IMR-90 (cell line): ENCODE results near the gene FGF21. TPM values are rescaled to one million over a fixed set of nuclear protein-coding genes. Genes with fewer than 3 reads are reported as not detected.
A peak's percentile ranks its signal among the peaks of the same experiment; 100 is the strongest.

Experiments
- ATAC-seq: fragments of 200-7000 bp; cut with Tn5 transposase; 2 replicates; pipeline ENCODE4 v1.9.1; 2020; ENCODE audit warnings: low read depth, mild to moderate bottlenecking, moderate library complexity
- BruUV-seq: library from RNA; stranded (reverse); fragments of 400-500 nt; replicated peaks from 2 replicates; lab custom pipeline; 2021; lab: Mats Ljungman, UMichigan
- CTCF ChIA-PET: fragments of 300-600 bp; formaldehyde crosslinking; extraction: SDS; loops from one replicate; lab custom pipeline; 2021; ENCODE audit warnings: antibody characterized with exemption; lab: Yijun Ruan, JAX
- POLR2A ChIA-PET: fragments of 300-600 bp; sonication (Branson Sonifier 250); formaldehyde crosslinking; loops from one replicate; lab custom pipeline; 2022; ENCODE audit warnings: antibody characterized with exemption; ENCODE audit not compliant: unreplicated experiment; lab: Charles Lee
- DNase-seq: peaks from one replicate; pipeline ENCODE4 v3.0.0; 2013
- H2AFZ ChIP-seq: replicated peaks from 2 replicates; pipeline ENCODE3; 2013; ENCODE audit warnings: low read length, mild to moderate bottlenecking; ENCODE audit not compliant: poor library complexity
- H2AK5ac ChIP-seq: 2 replicates; pipeline ENCODE4 v1.6.1; 2013; ENCODE audit warnings: low read depth, low read length, inconsistent platforms
- H2AK9ac ChIP-seq: replicated peaks from 2 replicates; pipeline ENCODE3; 2013; ENCODE audit warnings: mild to moderate bottlenecking, low read depth, low read length, moderate library complexity; ENCODE audit not compliant: poor library complexity
- H2BK120ac ChIP-seq: 2 replicates; pipeline ENCODE4 v1.6.1; 2013; ENCODE audit warnings: low read depth, low read length, inconsistent platforms
- H2BK15ac ChIP-seq: 3 replicates; pipeline ENCODE4 v1.6.1; 2013; ENCODE audit warnings: low read depth, low read length, inconsistent platforms
- H2BK20ac ChIP-seq: 2 replicates; pipeline ENCODE4 v1.6.1; 2013; ENCODE audit warnings: low read depth, mild to moderate bottlenecking, inconsistent platforms, low read length, moderate library complexity
- H2BK5ac ChIP-seq: 2 replicates; pipeline ENCODE4 v1.6.1; 2013; ENCODE audit warnings: mild to moderate bottlenecking, low read depth, low read length, inconsistent platforms; ENCODE audit not compliant: poor library complexity, severe bottlenecking
- H3K14ac ChIP-seq: replicated peaks from 2 replicates; pipeline ENCODE4 v1.6.1; 2013; ENCODE audit warnings: low read depth, low read length, inconsistent platforms
- H3K18ac ChIP-seq: 2 replicates; pipeline ENCODE4 v1.6.1; 2013; ENCODE audit warnings: low read depth, low read length, control low read depth
- H3K23ac ChIP-seq: 2 replicates; pipeline ENCODE4 v1.6.1; 2013; ENCODE audit warnings: low read depth, low read length, inconsistent platforms
- H3K27ac ChIP-seq: 2 replicates; pipeline ENCODE4 v1.5.1; 2013; ENCODE audit warnings: mild to moderate bottlenecking, control low read depth, low read length; ENCODE audit not compliant: insufficient read depth
- H3K27me3 ChIP-seq: 2 replicates; pipeline ENCODE4 v1.6.1; 2013; ENCODE audit warnings: low read length; ENCODE audit not compliant: control insufficient read depth, insufficient read depth
- H3K36me3 ChIP-seq: 2 replicates; pipeline ENCODE4 v1.6.1; 2013; ENCODE audit warnings: low read length, mixed read lengths; ENCODE audit not compliant: control insufficient read depth, insufficient read depth
- H3K4ac ChIP-seq: 2 replicates; pipeline ENCODE4 v1.6.1; 2013; ENCODE audit warnings: low read depth, low read length, inconsistent platforms
- H3K4me1 ChIP-seq: 2 replicates; pipeline ENCODE4 v1.6.1; 2013; ENCODE audit warnings: low read length, mixed read lengths; ENCODE audit not compliant: control insufficient read depth, insufficient read depth
- H3K4me2 ChIP-seq: 2 replicates; pipeline ENCODE4 v1.6.1; 2013; ENCODE audit warnings: low read depth, mild to moderate bottlenecking, control low read depth, low read length, moderate library complexity
- H3K4me3 ChIP-seq: 2 replicates; pipeline ENCODE4 v1.5.1; 2013; ENCODE audit warnings: low read depth, mild to moderate bottlenecking, control low read depth, low read length, moderate library complexity; ENCODE audit not compliant: insufficient read depth
- H3K56ac ChIP-seq: 2 replicates; pipeline ENCODE4 v1.6.1; 2013; ENCODE audit warnings: low read length, inconsistent platforms; ENCODE audit not compliant: insufficient read depth; ENCODE audit errors: extremely low read depth
- H3K79me1 ChIP-seq, 2 experiments: 2 replicates each; pipeline ENCODE4 v1.6.1; 2013; ENCODE audit warnings: low read length in 2 of 2, inconsistent platforms in 1 of 2, low read depth in 1 of 2
- H3K9ac ChIP-seq: 2 replicates; pipeline ENCODE4 v1.6.1; 2013; ENCODE audit warnings: low read depth, low read length, control low read depth
- H3K9me1 ChIP-seq: 2 replicates; pipeline ENCODE4 v1.6.1; 2013; ENCODE audit warnings: low read length, inconsistent platforms; ENCODE audit not compliant: insufficient read depth
- H3K9me3 ChIP-seq: 2 replicates; pipeline ENCODE4 v1.6.1; 2013; ENCODE audit warnings: low read length; ENCODE audit not compliant: control insufficient read depth, insufficient read depth
- H4K20me1 ChIP-seq: 2 replicates; pipeline ENCODE4 v1.6.1; 2013; ENCODE audit warnings: low read length, inconsistent platforms; ENCODE audit not compliant: insufficient read depth
- H4K5ac ChIP-seq: 2 replicates; pipeline ENCODE4 v1.6.1; 2013; ENCODE audit warnings: mild to moderate bottlenecking, low read depth, low read length, control low read depth
- H4K8ac ChIP-seq, 2 experiments: 2 replicates each; pipeline ENCODE4 v1.6.1; 2013; ENCODE audit warnings: low read depth in 2 of 2, low read length in 2 of 2, control low read depth in 1 of 2, inconsistent platforms in 1 of 2
- H4K91ac ChIP-seq: 2 replicates; pipeline ENCODE4 v1.6.1; 2013; ENCODE audit warnings: low read depth, low read length, inconsistent platforms; ENCODE audit not compliant: insufficient read depth
- CEBPB ChIP-seq: IDR thresholded peaks from 2 replicates; pipeline ENCODE4 v1.6.1; 2012; ENCODE audit warnings: low read depth, low read length, improper control_type of control experiment
- CHD1 ChIP-seq: IDR thresholded peaks from 2 replicates; pipeline ENCODE4 v1.6.1; 2012; ENCODE audit warnings: low read depth, low read length, improper control_type of control experiment
- MAFK ChIP-seq: IDR thresholded peaks from 2 replicates; pipeline ENCODE4 v1.6.1; 2012; ENCODE audit warnings: low read depth, low read length, improper control_type of control experiment
- NFE2L2 ChIP-seq: fragments of 150-350 bp; IDR thresholded peaks from 2 replicates; pipeline ENCODE4 v1.6.1; 2016; ENCODE audit warnings: low read depth, mild to moderate bottlenecking, low read length
- RFX5 ChIP-seq: IDR thresholded peaks from 2 replicates; pipeline ENCODE4 v1.8.0; 2012; ENCODE audit warnings: low read depth, mild to moderate bottlenecking, low read length, moderate library complexity
- SMC3 ChIP-seq: fragments of 150-350 bp; IDR thresholded peaks from 2 replicates; pipeline ENCODE4 v1.6.1; 2016; ENCODE audit warnings: low read depth, mild to moderate bottlenecking, antibody characterized with exemption, low read length, moderate library complexity
- WGBS, 2 experiments: methylation state at CpG; one replicate each; pipeline versions ENCODE4 v1.1.5 to v1.1.7; 2013; ENCODE audit warnings: missing lambda C conversion rate in 2 of 2; ENCODE audit not compliant: insufficient read length in 1 of 2; ENCODE audit errors: extremely low coverage in 2 of 2; 5-methylcytosine and 5-hydroxymethylcytosine counted together
- dilution Hi-C: fragments of 300-500 bp; cut with HindIII; formaldehyde crosslinking; loops from one replicate; pipeline ENCODE4 v1.14.3; 2018; ENCODE audit warnings: low sequenced_read_pairs; ENCODE audit not compliant: unreplicated experiment
- in situ Hi-C: fragments of 300-500 bp; cut with MboI; formaldehyde crosslinking; loops from 3 replicates; pipeline ENCODE4 v1.14.3; 2019; ENCODE audit warnings: low sequenced_read_pairs, inconsistent platforms, mixed read lengths
- intact Hi-C: fragments of 100-400 bp; cut with micrococcal nuclease; formaldehyde crosslinking; loops from 2 replicates; pipeline ENCODE4 v1.10.0; 2022
- polyA plus RNA-seq, 3 experiments: library from polyadenylated mRNA; depleted of rRNA; stranded (reverse); fragments of >200 nt; gene quantifications; 2 replicates each; pipeline ENCODE4 v1.2.3, GENCODE V29; 2012; ENCODE audit warnings: low replicate concordance in 1 of 3
- total RNA-seq: library from RNA; depleted of rRNA; stranded (reverse); fragments of >200 nt; gene quantifications from 2 replicates; pipeline ENCODE4 v1.2.3, GENCODE V29; 2012

FGF21 gene
- total and polyA plus RNA-seq, 2 of the 4 experiments (the other 2 are of a cell fraction), result not detected

GRCh38 chr19:48799358-48800300 is 44.3 kb downstream of the FGF21 start:
- H4K8ac ChIP-seq, result no peak overlapping the region
- intact Hi-C loops (no loop called here), dilution Hi-C loops (loop anchor here (10.0 kb wide), 1 partner anchor 55 kb away; no protein-coding TSS in a partner anchor), in situ Hi-C loops (no loop called here)
- H3K9me1 ChIP-seq, result no peaks in the 10 kb centered on the region
- DNase-seq (no peak), ATAC-seq (no peak)
- peak overlapping the region; percentile 58 for H2AFZ ChIP-seq
- H2AK5ac ChIP-seq, result no peak overlapping the region
- H2AK9ac ChIP-seq, result peak overlapping the region; percentile 37
- H2BK15ac ChIP-seq, result no peak overlapping the region
- no TSS peak for BruUV-seq
- no peak overlapping the region for H2BK5ac ChIP-seq
- H3K56ac ChIP-seq, result no peak overlapping the region
- peaks cover 7% of the 10 kb centered on the region for H3K4me1 ChIP-seq
- ChIA-PET CTCF (no interaction called here), POLR2A (no interaction called here)
- no peak overlapping the region for H3K27ac ChIP-seq
- H3K18ac ChIP-seq, result no peak overlapping the region
- no peak overlapping the region for H2BK20ac ChIP-seq
- no peak overlapping the region for H4K91ac ChIP-seq
- no peak overlapping the region for H2BK120ac ChIP-seq
- H3K4me3 ChIP-seq, result no peak overlapping the region
- H3K23ac ChIP-seq, result no peak overlapping the region
- no peaks in the 10 kb centered on the region; the same call in 1 of the 2 replicates for H3K36me3 ChIP-seq
- H3K14ac ChIP-seq, result no peak overlapping the region
- no peaks in the 10 kb centered on the region for H3K27me3 ChIP-seq
- H4K20me1 ChIP-seq, result 0 out of 2 replicates have a peak, but pooled peaks cover 2% of the 10 kb centered on the region
- H4K5ac ChIP-seq, result no peak overlapping the region
- H3K9me3 ChIP-seq, result no peaks in the 10 kb centered on the region
- 95% methylated on average over 26 of the region's 44 CpGs; no CpG with 5 or more reads in 1 of the 2 experiments for WGBS, 2 experiments
- no peak overlapping the region for H3K9ac ChIP-seq
- no peak overlapping the region for H3K4ac ChIP-seq
- no peak for TF ChIP-seq RFX5
- no peak for TF ChIP-seq CEBPB
- TF ChIP-seq NFE2L2, result no peak
- no peak for TF ChIP-seq CHD1
- no peak for TF ChIP-seq SMC3
- no peak for TF ChIP-seq MAFK
- H3K4me2 ChIP-seq, result no peak overlapping the region
- H3K79me1 ChIP-seq, result no peaks in the 10 kb centered on the region; a peak in 1 of 4 replicates
